ENCODE data around the gene STK17A. TPM values are rescaled to one million over a fixed set of nuclear protein-coding genes. Genes with fewer than 3 reads are reported as not detected.

The STK17A gene
- total and polyA plus RNA-seq, 4 donors, result 11.7 to 34.7 (median 22.0) TPM

DNA sequence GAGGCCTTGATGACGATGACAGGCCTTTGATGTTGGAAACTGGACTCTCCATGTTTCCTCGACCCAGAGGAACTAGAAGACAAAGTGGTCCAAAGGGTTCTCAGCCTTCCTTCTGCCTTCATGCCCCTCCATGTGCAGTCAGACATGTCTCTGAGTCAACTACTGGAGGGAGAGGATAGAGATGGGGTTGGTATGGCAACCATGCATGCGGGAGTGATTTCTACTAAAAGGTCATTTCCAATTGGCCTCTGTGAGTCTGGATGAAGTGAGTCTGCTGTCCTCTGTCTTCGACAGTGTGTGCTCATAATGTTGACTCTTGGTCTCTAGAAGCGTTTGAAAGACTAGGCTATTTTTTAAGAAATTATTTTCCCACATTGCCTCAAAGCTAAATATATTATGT is 29.2 kb downstream of the STK17A start:
- H3K4me1 ChIP-seq (ENCODE audit: control insufficient read depth in 5 of 5, insufficient read depth in 5 of 5, low read length in 5 of 5), result peaks cover 0 to 9% (median 0%) of the 10 kb centered on the region in 5 donors
- DNase-seq, result no peak
- no peak overlapping the region for H3K4me3 ChIP-seq
- no peak for ATAC-seq (ENCODE audit: insufficient read depth, low FRiP score)
- peaks cover 0 to 17% (median 14%) of the 10 kb centered on the region in 4 donors for H3K36me3 ChIP-seq (ENCODE audit: control insufficient read depth in 4 of 4, insufficient read depth in 4 of 4, low read length in 4 of 4)
- H3K9me3 ChIP-seq (ENCODE audit: control insufficient read depth in 4 of 4, insufficient read depth in 3 of 4, low read length in 3 of 4), result no peaks in the 10 kb centered on the region
- TF ChIP-seq, protein P1, sequence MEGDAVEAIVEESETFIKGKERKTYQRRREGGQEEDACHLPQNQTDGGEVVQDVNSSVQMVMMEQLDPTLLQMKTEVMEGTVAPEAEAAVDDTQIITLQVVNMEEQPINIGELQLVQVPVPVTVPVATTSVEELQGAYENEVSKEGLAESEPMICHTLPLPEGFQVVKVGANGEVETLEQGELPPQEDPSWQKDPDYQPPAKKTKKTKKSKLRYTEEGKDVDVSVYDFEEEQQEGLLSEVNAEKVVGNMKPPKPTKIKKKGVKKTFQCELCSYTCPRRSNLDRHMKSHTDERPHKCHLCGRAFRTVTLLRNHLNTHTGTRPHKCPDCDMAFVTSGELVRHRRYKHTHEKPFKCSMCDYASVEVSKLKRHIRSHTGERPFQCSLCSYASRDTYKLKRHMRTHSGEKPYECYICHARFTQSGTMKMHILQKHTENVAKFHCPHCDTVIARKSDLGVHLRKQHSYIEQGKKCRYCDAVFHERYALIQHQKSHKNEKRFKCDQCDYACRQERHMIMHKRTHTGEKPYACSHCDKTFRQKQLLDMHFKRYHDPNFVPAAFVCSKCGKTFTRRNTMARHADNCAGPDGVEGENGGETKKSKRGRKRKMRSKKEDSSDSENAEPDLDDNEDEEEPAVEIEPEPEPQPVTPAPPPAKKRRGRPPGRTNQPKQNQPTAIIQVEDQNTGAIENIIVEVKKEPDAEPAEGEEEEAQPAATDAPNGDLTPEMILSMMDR (IDR thresholded peaks at IDR 0.05; ENCODE audit: control extremely low read depth, extremely low read depth), result no peak
- no peaks in the 10 kb centered on the region for H3K27me3 ChIP-seq (ENCODE audit: control insufficient read depth in 3 of 3, insufficient read depth in 3 of 3, low read length in 2 of 3)
- 85 to 87% methylated on average over 5 of the region's 5 CpGs for WGBS, 2 donors
- no peak overlapping the region for H3K27ac ChIP-seq (ENCODE audit: low read depth in 1 of 2, low read length in 1 of 2)
- no peak overlapping the region for H3K9ac ChIP-seq (ENCODE audit: insufficient read depth in 1 of 2, low read length in 2 of 2)

DNA sequence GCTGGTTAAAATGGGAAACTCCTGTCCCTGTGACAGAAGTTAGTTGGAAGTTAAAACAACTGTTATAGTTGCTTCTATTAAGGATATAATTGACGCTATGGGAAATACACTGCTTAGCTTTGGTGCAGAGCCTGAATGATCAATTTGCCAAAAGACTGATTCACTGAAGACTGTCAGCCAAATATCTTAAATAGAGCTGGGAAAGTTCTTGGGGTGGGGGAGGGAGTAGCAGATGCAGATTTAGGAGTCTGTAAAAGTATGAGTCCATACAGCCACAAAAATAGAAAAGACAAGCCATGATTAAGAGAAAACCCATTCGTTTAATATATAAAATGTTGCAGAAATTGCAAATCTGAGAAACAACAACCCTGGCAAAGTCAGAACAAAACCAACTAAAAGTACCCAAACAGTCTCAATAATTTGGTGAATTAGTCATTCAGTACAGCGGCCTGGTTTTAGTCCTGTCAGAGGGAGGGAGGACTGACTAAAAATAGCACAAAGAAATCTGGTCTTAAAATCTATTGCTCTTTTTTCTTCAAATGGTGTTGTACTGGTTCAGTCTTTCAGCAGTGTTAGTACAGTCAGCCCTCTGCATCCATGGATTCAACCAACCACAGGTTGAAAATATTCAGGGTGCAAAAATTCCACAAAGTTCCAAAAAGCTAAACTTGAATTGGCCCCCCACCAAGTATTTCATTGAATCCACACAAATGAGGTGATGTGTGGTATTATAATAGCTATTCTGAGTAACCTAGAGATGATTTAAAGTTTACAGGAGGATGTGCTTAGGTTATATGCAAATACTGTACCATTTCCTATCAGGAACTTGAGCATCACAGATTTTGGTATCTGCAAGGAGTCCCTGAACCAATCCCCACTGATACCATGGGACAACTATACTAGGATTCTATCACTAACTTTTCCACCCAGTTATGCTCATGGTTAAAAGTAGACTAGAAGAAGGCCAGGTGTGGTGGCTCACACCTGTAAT is 30.0 kb downstream of the STK17A start:
- TF ChIP-seq, protein P1 (IDR thresholded peaks at IDR 0.05; ENCODE audit: control extremely low read depth, extremely low read depth), result no peak
- Histone ChIP-seq H3K4me3 (no peak overlapping the region), H3K9me3 (ENCODE audit: control insufficient read depth in 4 of 4, insufficient read depth in 3 of 4, low read length in 3 of 4) (no peaks in the 10 kb centered on the region), H3K27me3 (ENCODE audit: control insufficient read depth in 3 of 3, insufficient read depth in 3 of 3, low read length in 2 of 3) (no peaks in the 10 kb centered on the region), H3K4me1 (ENCODE audit: control insufficient read depth in 5 of 5, insufficient read depth in 5 of 5, low read length in 5 of 5) (peaks cover 0 to 9% (median 0%) of the 10 kb centered on the region in 5 donors), H3K9ac (ENCODE audit: insufficient read depth in 1 of 2, low read length in 2 of 2) (no peak overlapping the region), H3K36me3 (ENCODE audit: control insufficient read depth in 4 of 4, insufficient read depth in 4 of 4, low read length in 4 of 4) (peaks cover 0 to 17% (median 14%) of the 10 kb centered on the region in 4 donors), H3K27ac (ENCODE audit: low read depth in 1 of 2, low read length in 1 of 2) (no peak overlapping the region)
- no peak for DNase-seq
- WGBS, 2 donors, result 70 to 91% methylated on average over 3 of the region's 3 CpGs
- ATAC-seq (ENCODE audit: insufficient read depth, low FRiP score), result no peak

DNA sequence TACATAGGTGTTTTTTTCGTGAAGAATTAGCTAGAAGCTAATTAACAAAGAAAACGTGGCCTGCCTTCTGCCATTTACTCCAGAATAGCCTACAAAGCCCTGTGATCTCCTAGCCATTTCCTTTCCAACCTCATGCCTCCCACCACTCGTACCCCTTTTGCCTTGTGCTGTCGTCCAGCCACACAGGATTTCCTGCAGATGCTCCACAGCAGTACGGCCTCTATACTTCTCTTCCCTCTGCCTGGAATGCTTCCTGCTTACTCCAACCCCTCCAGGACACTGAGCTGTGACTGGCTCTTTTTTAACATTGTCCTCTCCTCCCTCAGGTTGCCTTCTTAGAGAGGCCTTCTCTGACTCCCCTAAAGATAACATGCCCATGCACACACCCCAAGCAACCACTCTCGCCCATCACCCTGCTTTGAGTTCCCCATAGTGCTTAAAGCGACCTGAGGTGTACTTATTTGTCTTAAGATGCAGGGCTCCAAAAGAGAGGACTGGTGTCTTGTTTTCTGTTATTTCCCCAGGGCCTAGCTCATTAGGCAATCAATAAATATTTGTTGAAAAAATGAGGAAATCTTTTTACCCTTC is 32.7 kb downstream of the STK17A start:
- Histone ChIP-seq H3K4me3 (no peak overlapping the region), H3K27me3 (ENCODE audit: control insufficient read depth in 3 of 3, insufficient read depth in 3 of 3, low read length in 2 of 3) (no peaks in the 10 kb centered on the region), H3K36me3 (ENCODE audit: control insufficient read depth in 4 of 4, insufficient read depth in 4 of 4, low read length in 4 of 4) (peaks cover 0 to 10% (median 6%) of the 10 kb centered on the region in 4 donors), H3K27ac (ENCODE audit: low read depth in 1 of 2, low read length in 1 of 2) (peak overlapping the region in 1 of 2 donors; percentile 1), H3K9me3 (ENCODE audit: control insufficient read depth in 4 of 4, insufficient read depth in 3 of 4, low read length in 3 of 4) (no peaks in the 10 kb centered on the region), H3K9ac (ENCODE audit: insufficient read depth in 1 of 2, low read length in 2 of 2) (no peak overlapping the region), H3K4me1 (ENCODE audit: control insufficient read depth in 5 of 5, insufficient read depth in 5 of 5, low read length in 5 of 5) (peaks cover 0 to 9% (median 0%) of the 10 kb centered on the region in 5 donors)
- WGBS, 2 donors, result 54 to 69% methylated on average over 7 of the region's 7 CpGs
- DNase-seq (peak in 2 of 3 donors; percentile 9 to 26), ATAC-seq (ENCODE audit: insufficient read depth, low FRiP score) (no peak)
- TF ChIP-seq, protein P1 (IDR thresholded peaks at IDR 0.05; ENCODE audit: control extremely low read depth, extremely low read depth), result no peak
